ENCODE measurements around the gene KCNJ15. TPM values are rescaled to one million over a fixed set of nuclear protein-coding genes. Genes with fewer than 3 reads are reported as not detected.
"Not testable (repeated sequence)": the region's sequence is repeated elsewhere in the genome, so short reads cannot be mapped to it uniquely, and the experiment has no call there.

Gene KCNJ15
- polyA plus RNA-seq, 3 donors: 4.5 to 26.5 (median 8.0) TPM

GRCh38 chr21:38246511-38246910, 10.3 kb upstream of the KCNJ15 start:
- Histone ChIP-seq H4K20me1 (ENCODE audit: insufficient read depth, low read length) (no peaks in the 10 kb centered on the region), H3K36me3 (replicated peaks in 1 of 2; ENCODE audit: control insufficient read depth in 1 of 2, insufficient read depth in 2 of 2, low read length in 2 of 2) (no peaks in the 10 kb centered on the region), H3K9ac (ENCODE audit: insufficient read depth, low read length, poor library complexity, severe bottlenecking) (no peak overlapping the region), H3K9me3 (replicated peaks in 1 of 2; ENCODE audit: control insufficient read depth in 1 of 2, insufficient read depth in 1 of 2, low read length in 2 of 2) (no peaks in the 10 kb centered on the region), H3K79me2 (ENCODE audit: insufficient read depth, low read length) (no peaks in the 10 kb centered on the region), H3K27ac (ENCODE audit: low read depth in 1 of 2, low read length in 2 of 2) (peak overlapping the region in 1 of 2 donors; percentile 74), H2AFZ (ENCODE audit: insufficient read depth, low read depth, low read length, poor library complexity, severe bottlenecking) (no peak overlapping the region), H3K27me3 (ENCODE audit: control insufficient read depth in 2 of 2, insufficient read depth in 2 of 2, low read length in 2 of 2) (no peaks in the 10 kb centered on the region), H3K4me1 (ENCODE audit: control insufficient read depth in 1 of 2, insufficient read depth in 2 of 2, low read length in 2 of 2) (peaks cover 29 to 37% of the 10 kb centered on the region in 2 donors), H3K4me3 (replicated peaks in 1 of 3; ENCODE audit: low read depth in 2 of 3, low read length in 3 of 3) (no peak overlapping the region), H3K4me2 (replicated peaks; ENCODE audit: extremely low read depth, low read length, poor library complexity, severe bottlenecking) (no peak overlapping the region)
- Mint-ChIP-seq H3K27ac (peak overlapping the region; percentile 68 to 94 (median 82)), H3K9me3 (peaks cover 0 to 11% (median 4%) of the 10 kb centered on the region in 7 donors), H3K4me1 (peaks cover 40% of the 10 kb centered on the region), H3K4me3 (no peak overlapping the region), H3K36me3 (peaks cover 9 to 11% of the 10 kb centered on the region in 2 donors), H3K27me3 (ENCODE audit: low read depth in 3 of 3) (peaks cover 0 to 3% (median 1%) of the 10 kb centered on the region in 3 donors)
- DNase-seq: peak in 1 of 3 donors; percentile 51
- intact Hi-C loops (cut with micrococcal nuclease): no loop called here
- TF ChIP-seq CTCF (IDR thresholded peaks at IDR 0.05): no peak

- H3K4me3 Mint-ChIP-seq; H3K27me3 ChIP-seq (ENCODE audit: control insufficient read depth in 2 of 2, insufficient read depth in 2 of 2, low read length in 2 of 2); H2AFZ ChIP-seq (ENCODE audit: insufficient read depth, low read depth, low read length, poor library complexity, severe bottlenecking); H3K9ac ChIP-seq (ENCODE audit: insufficient read depth, low read length, poor library complexity, severe bottlenecking); H3K4me2 ChIP-seq (replicated peaks; ENCODE audit: extremely low read depth, low read length, poor library complexity, severe bottlenecking); H3K9me3 ChIP-seq (replicated peaks in 1 of 2; ENCODE audit: control insufficient read depth in 1 of 2, insufficient read depth in 1 of 2, low read length in 2 of 2); H3K36me3 ChIP-seq (replicated peaks in 1 of 2; ENCODE audit: control insufficient read depth in 1 of 2, insufficient read depth in 2 of 2, low read length in 2 of 2); H3K79me2 ChIP-seq (ENCODE audit: insufficient read depth, low read length); H3K27me3 Mint-ChIP-seq (ENCODE audit: low read depth in 3 of 3); intact Hi-C loops (cut with micrococcal nuclease); H3K4me3 ChIP-seq (replicated peaks in 1 of 3; ENCODE audit: low read depth in 2 of 3, low read length in 3 of 3); H3K27ac ChIP-seq (ENCODE audit: low read depth in 1 of 2, low read length in 2 of 2); DNase-seq; H4K20me1 ChIP-seq (ENCODE audit: insufficient read depth, low read length): not testable (repeated sequence)
- peak overlapping the region in 4 of 7 donors; percentile 11 to 72 (median 34) for H3K27ac Mint-ChIP-seq
- H3K36me3 Mint-ChIP-seq: peaks cover 7 to 11% of the 10 kb centered on the region in 2 donors
- peaks cover 0 to 11% (median 3%) of the 10 kb centered on the region in 7 donors for H3K9me3 Mint-ChIP-seq
- 92% methylated on average over 2 of the region's 2 CpGs for WGBS (ENCODE audit: insufficient coverage)
- peaks cover 35% of the 10 kb centered on the region for H3K4me1 Mint-ChIP-seq
- peaks cover 29 to 33% of the 10 kb centered on the region in 2 donors for H3K4me1 ChIP-seq (ENCODE audit: control insufficient read depth in 1 of 2, insufficient read depth in 2 of 2, low read length in 2 of 2)
These were observed 9.7 kb upstream of the KCNJ15 start for GRCh38 chr21:38247054-38247453.
